ENCODE results near the gene ENDOV.
"Not testable (repeated sequence)": the region's sequence is repeated elsewhere in the genome, so short reads cannot be mapped to it uniquely, and the experiment has no call there.

The ENDOV gene

GRCh38 chr17:80389011-80389995 lies 25.7 kb upstream of the ENDOV start:
- DNase-seq, result no peak

DNA sequence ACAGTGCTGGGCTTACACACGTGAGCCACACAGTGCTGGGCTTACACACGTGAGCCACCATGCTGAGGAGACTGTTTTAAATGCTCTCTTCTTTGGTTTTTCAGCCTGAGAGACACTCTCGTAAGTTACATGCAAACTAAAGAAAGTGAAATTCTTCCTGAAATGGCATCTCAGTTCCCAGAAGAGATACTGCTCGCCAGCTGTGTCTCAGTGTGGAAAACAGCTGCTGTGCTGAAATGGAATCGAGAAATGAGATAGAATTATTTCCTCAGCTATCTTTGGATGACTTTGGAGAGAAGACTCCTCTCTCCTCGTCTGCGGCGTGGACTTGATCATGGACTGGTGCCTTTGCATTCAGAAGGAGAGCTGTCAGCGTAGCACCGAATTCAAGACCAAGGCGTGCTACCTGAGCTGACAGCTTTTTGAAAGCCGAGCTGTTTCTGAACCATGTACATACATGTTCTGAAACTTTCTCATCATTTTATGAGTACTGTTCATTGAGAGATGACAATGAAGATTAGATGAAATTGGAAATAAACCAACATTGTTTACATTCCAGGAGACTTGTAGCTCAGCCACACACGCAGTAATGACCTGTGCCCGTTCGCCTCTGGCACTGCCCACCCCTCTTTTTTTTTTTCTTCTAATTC lies 21.6 kb upstream of the ENDOV start:
- no peak for DNase-seq

DNA sequence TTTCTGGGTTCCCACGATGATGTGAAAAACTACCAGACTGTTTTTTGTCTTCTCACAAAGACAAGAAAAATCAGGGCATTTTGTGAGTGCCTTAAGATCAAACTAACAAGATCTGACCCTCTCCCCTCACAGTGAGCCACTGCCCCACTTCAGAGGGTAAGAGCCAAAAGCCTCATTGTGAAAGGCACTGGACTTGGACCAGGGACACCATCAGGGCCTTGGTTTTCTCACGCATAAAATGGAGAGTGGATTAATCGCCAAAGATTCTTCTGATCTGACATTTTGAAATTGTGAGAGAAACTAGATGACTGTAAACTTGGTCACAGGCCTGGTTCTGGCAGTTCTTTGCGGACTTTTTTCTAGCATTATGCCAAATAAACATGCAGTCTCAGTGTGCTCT lies 21.0 kb upstream of the ENDOV start:
- DNase-seq, result no peak

DNA sequence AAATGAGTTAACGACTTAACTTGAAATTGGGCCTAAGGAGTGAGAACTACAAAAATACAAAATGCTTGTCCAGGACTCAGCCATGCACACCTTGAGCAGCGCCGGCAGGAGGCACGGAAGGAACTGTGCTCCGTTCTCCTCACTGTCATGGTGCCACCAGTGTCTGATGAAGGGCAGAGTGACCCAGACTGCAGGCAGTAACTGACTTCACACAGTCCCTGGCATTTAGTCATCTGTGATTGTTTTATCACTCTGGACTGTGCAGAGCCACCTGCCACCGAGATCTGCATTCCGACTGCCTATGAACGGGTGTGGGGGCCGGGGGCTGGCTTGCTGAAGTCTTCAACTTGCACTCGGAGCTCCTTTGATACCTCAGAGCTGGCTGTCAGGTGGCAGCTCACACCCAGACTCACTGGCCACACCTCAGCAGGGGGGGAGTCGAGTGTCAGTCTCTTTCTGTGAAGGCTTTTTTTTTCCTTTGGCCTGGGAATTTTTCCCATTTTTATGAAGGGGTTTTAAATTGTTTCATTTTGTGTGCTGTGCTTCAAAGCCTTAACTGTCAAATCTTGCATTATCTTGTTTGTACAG lies 20.2 kb upstream of the ENDOV start:
- DNase-seq, result no peak

GRCh38 chr17:80395402-80396151 lies 19.4 kb upstream of the ENDOV start:
- no peak for DNase-seq

- no peak for DNase-seq
Observed at GRCh38 chr17:80396157-80397033, 18.6 kb upstream of the ENDOV start.

DNA sequence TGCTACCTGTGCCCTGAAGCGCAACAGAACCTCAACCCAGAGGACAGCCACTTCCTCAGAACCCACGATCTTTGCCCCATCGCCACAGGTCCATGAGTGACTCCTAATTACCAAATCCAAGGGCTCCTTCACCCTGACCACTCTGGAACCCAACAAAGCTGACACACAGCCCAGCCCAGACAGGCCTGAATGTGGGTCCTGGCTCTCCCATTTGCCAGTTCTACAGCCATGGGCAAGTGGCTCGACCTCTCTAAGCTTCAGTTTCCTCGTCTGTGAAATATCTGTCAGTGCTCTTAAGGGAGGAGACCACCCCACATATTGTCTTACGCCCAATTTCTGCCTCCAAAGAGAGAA lies 18.0 kb upstream of the ENDOV start:
- no peak for DNase-seq

DNA sequence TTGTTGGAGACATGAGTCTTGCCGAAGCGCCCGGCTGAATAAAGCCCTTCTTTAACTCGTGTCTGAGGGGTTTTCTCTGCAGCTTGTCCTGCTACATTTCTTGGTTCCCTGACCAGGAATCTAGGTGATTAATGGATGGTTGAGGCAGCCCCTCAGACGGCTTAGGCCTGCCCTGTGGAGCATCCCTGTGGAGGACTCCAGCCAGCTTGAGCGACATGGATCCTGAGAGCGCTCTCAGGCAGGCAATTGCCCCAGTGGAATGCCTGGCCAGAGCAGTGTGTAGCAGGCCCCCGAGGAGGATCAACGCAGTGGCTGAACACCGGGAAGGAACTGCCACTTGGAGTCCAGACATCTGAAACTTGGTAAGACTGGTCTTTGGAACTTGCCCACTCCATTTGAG lies 17.3 kb upstream of the ENDOV start:
- DNase-seq, result no peak

GRCh38 chr17:80401086-80401485 lies 13.9 kb upstream of the ENDOV start:
- DNase-seq, result not testable (repeated sequence)

GRCh38 chr17:80402102-80402501 lies 12.9 kb upstream of the ENDOV start:
- DNase-seq, result not testable (repeated sequence)

- DNase-seq, result no peak
Observed at GRCh38 chr17:80402959-80403358, 12.0 kb upstream of the ENDOV start.

GRCh38 chr17:80406146-80406545 lies 8.8 kb upstream of the ENDOV start:
- DNase-seq, result no peak

DNA sequence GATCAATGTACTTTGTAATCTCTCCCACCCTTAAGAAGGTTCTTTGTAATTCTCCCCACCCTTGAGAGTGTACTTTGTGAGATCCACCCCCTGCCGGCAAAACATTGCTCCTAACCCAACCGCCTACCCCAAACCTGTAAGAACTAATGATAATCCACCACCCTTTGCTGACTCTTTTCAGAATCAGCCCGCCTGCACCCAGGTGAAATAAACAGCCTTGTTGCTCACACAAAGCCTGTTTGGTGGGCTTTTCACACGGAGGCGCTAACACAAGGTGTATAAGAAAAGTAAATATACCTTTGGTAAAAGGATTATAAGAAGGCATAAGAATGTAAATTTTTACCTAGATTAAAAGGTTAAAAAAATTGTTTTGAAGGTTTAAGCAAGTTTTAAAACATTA lies 7.0 kb upstream of the ENDOV start:
- not testable (repeated sequence) for DNase-seq

DNA sequence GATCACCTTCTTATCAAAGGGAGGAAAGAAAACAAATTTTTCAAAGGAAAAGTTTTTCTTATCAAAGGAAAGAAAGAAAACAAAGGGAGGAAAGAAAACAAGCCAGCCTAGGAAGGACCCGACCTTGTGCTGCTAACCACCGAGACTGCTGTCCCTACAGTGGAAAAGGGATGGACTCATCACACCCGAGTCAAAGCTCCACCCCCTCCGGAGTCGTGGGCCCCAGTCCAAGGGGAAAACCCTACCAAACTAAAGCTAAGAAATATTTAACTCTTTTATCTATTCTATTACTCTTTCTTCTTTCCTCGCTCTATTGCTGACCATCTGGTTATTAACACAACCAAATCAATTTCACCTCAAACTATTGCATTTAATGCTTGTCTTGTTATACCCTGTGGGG lies 6.1 kb upstream of the ENDOV start:
- DNase-seq, result no peak

GRCh38 chr17:80409626-80410025 lies 5.3 kb upstream of the ENDOV start:
- DNase-seq, result no peak

DNA sequence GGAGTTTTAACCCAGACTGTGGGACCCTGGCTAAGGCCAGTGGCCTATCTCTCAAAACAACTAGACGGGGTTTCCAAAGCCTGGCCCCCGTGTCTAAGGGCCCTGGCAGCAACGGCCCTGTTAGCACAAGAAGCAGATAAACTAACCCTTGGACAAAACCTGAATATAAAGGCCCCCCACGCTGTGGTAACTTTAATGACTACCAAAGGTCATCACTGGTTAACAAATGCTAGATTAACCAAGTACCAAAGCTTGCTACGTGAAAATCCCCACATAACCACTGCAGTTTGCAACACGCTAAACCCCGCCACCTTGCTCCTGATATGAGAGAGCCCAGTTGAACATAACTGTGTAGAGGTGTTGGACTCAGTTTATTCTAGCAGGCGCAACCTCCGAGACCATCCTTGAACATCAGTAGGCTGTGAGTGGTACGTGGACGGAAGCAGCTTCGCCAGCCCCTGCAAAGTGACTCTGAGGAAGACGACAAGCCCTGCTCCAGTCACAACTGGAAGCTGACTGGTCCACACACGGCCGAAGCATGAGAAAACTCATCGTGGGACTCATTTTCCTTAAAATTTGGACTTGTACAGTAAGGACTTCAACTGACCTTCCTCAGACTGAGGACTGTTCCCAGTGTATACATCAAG lies 4.4 kb upstream of the ENDOV start:
- not testable (repeated sequence) for DNase-seq

DNA sequence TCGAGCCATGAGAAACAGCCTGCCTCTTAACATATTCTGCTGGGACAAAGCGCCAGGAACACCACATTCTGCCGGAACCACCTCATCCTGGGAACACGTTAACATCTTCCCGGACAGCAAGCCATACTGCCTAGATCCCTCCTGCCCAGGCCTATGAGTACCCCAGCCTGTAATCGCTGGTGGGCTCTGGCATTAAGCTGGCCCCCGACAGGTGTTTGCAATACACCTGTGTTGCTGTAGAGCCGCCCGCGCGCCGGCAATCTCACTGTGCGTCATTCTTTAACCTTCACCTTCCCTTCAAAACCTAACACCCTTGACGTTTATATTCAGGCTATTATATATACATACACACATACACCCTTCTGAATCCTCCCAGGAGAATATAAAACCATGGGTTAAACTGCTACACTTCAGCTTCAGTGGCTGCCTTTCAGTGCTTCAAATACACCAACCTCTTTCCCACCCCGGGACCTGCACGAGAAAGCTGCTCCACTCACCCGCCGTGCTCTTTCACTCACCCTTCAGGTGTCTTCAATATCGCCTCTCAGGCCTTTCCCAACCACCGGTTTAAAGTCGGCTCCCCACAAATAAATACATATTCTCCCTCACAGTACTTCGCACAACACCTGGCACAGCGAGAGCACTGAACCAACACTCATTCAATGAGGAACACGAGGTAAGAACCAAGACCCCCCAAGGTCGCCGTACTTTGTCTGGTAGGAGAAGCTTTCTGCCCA lies 1.0 kb upstream of the ENDOV start:
- DNase-seq, result no peak

GRCh38 chr17:80414508-80414802 lies 512 bp upstream of the ENDOV start:
- DNase-seq, result no peak

- no peak for DNase-seq
Observed at GRCh38 chr17:80415626-80416137, 715 bp downstream of the ENDOV start.

- DNase-seq, result no peak
Observed at GRCh38 chr17:80416260-80416939, 1.4 kb downstream of the ENDOV start.
